Measurements from ENCODE around the gene SCMH1.

GRCh38 chr1:41110286-41110685, 131.8 kb downstream of the SCMH1 start:
- TF ChIP-seq CBX8 (IDR thresholded peaks at IDR 0.05) (no peak), POLR2A (IDR thresholded peaks at IDR 0.05; ENCODE audit: low read length) (no peak), SMC3 (IDR thresholded peaks at IDR 0.05) (no peak), MYC (IDR thresholded peaks at IDR 0.05; ENCODE audit: borderline replicate concordance, low read length) (no peak), RCOR1 (IDR thresholded peaks at IDR 0.05; ENCODE audit: low read depth, low read length) (no peak), RNF2 (IDR thresholded peaks at IDR 0.05; ENCODE audit: borderline replicate concordance, low read depth) (no peak), CEBPB (IDR thresholded peaks at IDR 0.05) (no peak), USF2 (IDR thresholded peaks at IDR 0.05) (no peak), EP300 (IDR thresholded peaks at IDR 0.05) (no peak), ELK1 (IDR thresholded peaks at IDR 0.05; ENCODE audit: low read depth, low read length) (no peak)
- TF ChIP-seq, protein P1, sequence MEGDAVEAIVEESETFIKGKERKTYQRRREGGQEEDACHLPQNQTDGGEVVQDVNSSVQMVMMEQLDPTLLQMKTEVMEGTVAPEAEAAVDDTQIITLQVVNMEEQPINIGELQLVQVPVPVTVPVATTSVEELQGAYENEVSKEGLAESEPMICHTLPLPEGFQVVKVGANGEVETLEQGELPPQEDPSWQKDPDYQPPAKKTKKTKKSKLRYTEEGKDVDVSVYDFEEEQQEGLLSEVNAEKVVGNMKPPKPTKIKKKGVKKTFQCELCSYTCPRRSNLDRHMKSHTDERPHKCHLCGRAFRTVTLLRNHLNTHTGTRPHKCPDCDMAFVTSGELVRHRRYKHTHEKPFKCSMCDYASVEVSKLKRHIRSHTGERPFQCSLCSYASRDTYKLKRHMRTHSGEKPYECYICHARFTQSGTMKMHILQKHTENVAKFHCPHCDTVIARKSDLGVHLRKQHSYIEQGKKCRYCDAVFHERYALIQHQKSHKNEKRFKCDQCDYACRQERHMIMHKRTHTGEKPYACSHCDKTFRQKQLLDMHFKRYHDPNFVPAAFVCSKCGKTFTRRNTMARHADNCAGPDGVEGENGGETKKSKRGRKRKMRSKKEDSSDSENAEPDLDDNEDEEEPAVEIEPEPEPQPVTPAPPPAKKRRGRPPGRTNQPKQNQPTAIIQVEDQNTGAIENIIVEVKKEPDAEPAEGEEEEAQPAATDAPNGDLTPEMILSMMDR (IDR thresholded peaks at IDR 0.05): no peak
